HL-60/S4 treated with phorbol 12-myristate 13-acetate at 8.2 ng/mL for 4 days and 3 days (cell line): ENCODE results near the gene IL1RAPL1.

Experiments used
- in situ Hi-C: fragments of 300-500 bp; cut with MboI; formaldehyde crosslinking; loops from 2 replicates; pipeline ENCODE4 v1.15.0; 2022; ENCODE audit warnings: low sequenced_read_pairs

Gene IL1RAPL1

GRCh38 chrX:29962061-29962460 is 1374.8 kb downstream of the IL1RAPL1 start:
- in situ Hi-C loops = no loop called here

- in situ Hi-C loops = no loop called here
Observed at GRCh38 chrX:29965634-29966033, 1378.4 kb downstream of the IL1RAPL1 start.

- in situ Hi-C loops = no loop called here
Observed at GRCh38 chrX:29992083-29992482, 1404.8 kb downstream of the IL1RAPL1 start.

- in situ Hi-C loops = no loop called here
Observed at GRCh38 chrX:30005813-30006212, 1418.6 kb downstream of the IL1RAPL1 start.
